Uterus (tissue), 4 donors: ENCODE data around the gene SORL1. TPM values are rescaled to one million over a fixed set of nuclear protein-coding genes. Genes with fewer than 3 reads are reported as not detected.

Experiments
- DNase-seq, 2 donors: peaks; one replicate each; pipeline ENCODE4 v3.0.0-alpha.2; 2019 to 2020
- H3K27ac ChIP-seq, 2 donors: fragments of 200-600 bp; sonication (generic); 1 replicate in 1 of 2; 2 replicates in 1 of 2; pipeline ENCODE4 v1.5.1; 2016 to 2018
- H3K27me3 ChIP-seq, 2 donors: fragments of 200-600 bp; sonication (generic); one replicate each; pipeline ENCODE4 v1.5.1; 2018 to 2019; ENCODE audit warnings: control low read depth in 1 of 2
- H3K36me3 ChIP-seq, 2 donors: fragments of 200-600 bp; sonication (generic); one replicate each; pipeline ENCODE4 v1.5.1; 2019; ENCODE audit warnings: control low read depth in 1 of 2
- H3K4me1 ChIP-seq, 2 donors: fragments of 200-600 bp; sonication (generic); one replicate each; pipeline ENCODE4 v1.5.1; 2018 to 2019; ENCODE audit warnings: control low read depth in 1 of 2
- H3K4me3 ChIP-seq, 2 donors: fragments of 200-600 bp; sonication (generic); 1 replicate in 1 of 2; 2 replicates in 1 of 2; pipeline ENCODE4 v1.5.1; 2018 to 2019; ENCODE audit warnings: mild to moderate bottlenecking in 1 of 2
- H3K9me3 ChIP-seq, 2 donors: fragments of 200-600 bp; sonication (generic); one replicate each; pipeline ENCODE4 v1.5.1; 2019; ENCODE audit warnings: control low read depth in 1 of 2
- POLR2A ChIP-seq, 2 donors: fragments of 450-650 bp; IDR thresholded peaks; one replicate each; pipeline ENCODE4 v1.6.1; 2016; ENCODE audit warnings: antibody characterized with exemption in 2 of 2, mild to moderate bottlenecking in 1 of 2, moderate library complexity in 1 of 2
- intact Hi-C: fragments of 100-400 bp; cut with DNase I; formaldehyde crosslinking; loops from one replicate; pipeline ENCODE4 v1.15.1; 2023; ENCODE audit warnings: low total_unique reads
- total RNA-seq, 4 donors: library from RNA; depleted of rRNA in 3 of 4; stranded (reverse); fragments of >200 nt in 3 of 4; gene quantifications; one replicate each; pipeline versions ENCODE4 v1.1.0 to v1.2.4, GENCODE V29; 2014 to 2023
- TF ChIP-seq, protein P1 (sequence below), 4 experiments: fragments of 200-600 bp in 2 of 4; fragments of 450-650 bp in 2 of 4; sonication (generic) in 2 of 4; IDR thresholded peaks; one replicate each; pipeline ENCODE4 v1.5.1; 2016 to 2019; ENCODE audit warnings: antibody characterized with exemption in 4 of 4, mild to moderate bottlenecking in 2 of 4, moderate library complexity in 1 of 4
- donor health status: DM: yes; HTN: yes; CAD: no.

Gene SORL1
- total RNA-seq, 4 donors from 2014 or later: 7.6 to 42.6 (median 17.2) TPM

- intact Hi-C loops: no loop called here
- DNase-seq: no peak
- Histone ChIP-seq H3K27me3 (no peaks in the 10 kb centered on the region), H3K4me1 (no peaks in the 10 kb centered on the region), H3K27ac (no peak overlapping the region), H3K4me3 (no peak overlapping the region), H3K36me3 (no peaks in the 10 kb centered on the region), H3K9me3 (no peaks in the 10 kb centered on the region)
- TF ChIP-seq POLR2A (IDR thresholded peaks at IDR 0.05): no peak
- TF ChIP-seq, protein P1, sequence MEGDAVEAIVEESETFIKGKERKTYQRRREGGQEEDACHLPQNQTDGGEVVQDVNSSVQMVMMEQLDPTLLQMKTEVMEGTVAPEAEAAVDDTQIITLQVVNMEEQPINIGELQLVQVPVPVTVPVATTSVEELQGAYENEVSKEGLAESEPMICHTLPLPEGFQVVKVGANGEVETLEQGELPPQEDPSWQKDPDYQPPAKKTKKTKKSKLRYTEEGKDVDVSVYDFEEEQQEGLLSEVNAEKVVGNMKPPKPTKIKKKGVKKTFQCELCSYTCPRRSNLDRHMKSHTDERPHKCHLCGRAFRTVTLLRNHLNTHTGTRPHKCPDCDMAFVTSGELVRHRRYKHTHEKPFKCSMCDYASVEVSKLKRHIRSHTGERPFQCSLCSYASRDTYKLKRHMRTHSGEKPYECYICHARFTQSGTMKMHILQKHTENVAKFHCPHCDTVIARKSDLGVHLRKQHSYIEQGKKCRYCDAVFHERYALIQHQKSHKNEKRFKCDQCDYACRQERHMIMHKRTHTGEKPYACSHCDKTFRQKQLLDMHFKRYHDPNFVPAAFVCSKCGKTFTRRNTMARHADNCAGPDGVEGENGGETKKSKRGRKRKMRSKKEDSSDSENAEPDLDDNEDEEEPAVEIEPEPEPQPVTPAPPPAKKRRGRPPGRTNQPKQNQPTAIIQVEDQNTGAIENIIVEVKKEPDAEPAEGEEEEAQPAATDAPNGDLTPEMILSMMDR (IDR thresholded peaks at IDR 0.05): no peak
These were observed 192.9 kb downstream of the SORL1 start for GRCh38 chr11:121645001-121645400.

DNA sequence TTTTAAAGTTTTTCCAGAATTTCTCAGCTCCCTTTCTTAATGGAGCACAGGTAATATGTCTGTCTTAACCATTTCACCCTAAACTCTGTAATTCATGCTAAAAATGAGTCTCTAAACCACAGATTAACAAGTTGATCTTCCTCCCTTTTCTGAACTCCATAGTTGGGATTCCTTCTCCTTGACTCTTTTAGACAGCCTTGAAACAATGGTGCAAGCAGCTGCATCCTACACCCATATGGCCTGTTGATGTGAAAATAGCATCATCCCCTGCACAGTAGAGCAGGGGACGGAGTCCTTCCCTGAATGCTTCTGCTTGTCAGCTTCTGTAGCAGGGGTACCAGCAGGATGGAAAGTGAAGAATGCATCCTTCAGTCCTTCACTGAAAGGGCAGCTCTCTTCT lies 193.5 kb downstream of the SORL1 start:
- TF ChIP-seq POLR2A (IDR thresholded peaks at IDR 0.05): no peak
- TF ChIP-seq, protein P1 (IDR thresholded peaks at IDR 0.05): no peak
- intact Hi-C loops: no loop called here
- no peak for DNase-seq
- H3K4me3 ChIP-seq: no peak overlapping the region
- H3K27me3 ChIP-seq: no peaks in the 10 kb centered on the region
- H3K36me3 ChIP-seq: no peaks in the 10 kb centered on the region
- no peaks in the 10 kb centered on the region for H3K9me3 ChIP-seq
- H3K4me1 ChIP-seq: no peaks in the 10 kb centered on the region
- no peak overlapping the region for H3K27ac ChIP-seq

DNA sequence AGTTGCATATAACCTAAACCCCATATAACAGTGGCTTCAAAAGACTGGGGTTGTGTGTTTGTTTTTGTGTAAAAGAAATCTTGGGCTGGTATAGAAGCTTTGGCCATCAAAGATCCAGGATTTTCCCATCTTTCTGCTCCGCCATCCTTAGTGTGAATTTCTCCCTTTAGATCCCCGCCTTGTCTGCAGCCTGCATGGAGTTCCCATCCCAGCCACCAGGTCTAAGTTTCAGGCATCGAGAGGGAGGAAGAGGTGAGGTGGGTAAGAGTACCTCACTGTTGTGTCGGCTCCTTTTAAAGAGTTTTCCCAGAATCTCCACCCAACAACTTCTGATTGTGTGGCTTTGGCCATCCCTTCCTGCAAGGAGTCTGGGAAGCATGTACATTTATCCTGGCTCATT lies 196.2 kb downstream of the SORL1 start:
- Histone ChIP-seq H3K4me1 (no peaks in the 10 kb centered on the region), H3K27ac (no peak overlapping the region), H3K27me3 (no peaks in the 10 kb centered on the region), H3K9me3 (no peaks in the 10 kb centered on the region), H3K36me3 (no peaks in the 10 kb centered on the region), H3K4me3 (no peak overlapping the region)
- DNase-seq: no peak
- intact Hi-C loops: no loop called here
- TF ChIP-seq, protein P1 (IDR thresholded peaks at IDR 0.05): no peak
- TF ChIP-seq POLR2A (IDR thresholded peaks at IDR 0.05): no peak

DNA sequence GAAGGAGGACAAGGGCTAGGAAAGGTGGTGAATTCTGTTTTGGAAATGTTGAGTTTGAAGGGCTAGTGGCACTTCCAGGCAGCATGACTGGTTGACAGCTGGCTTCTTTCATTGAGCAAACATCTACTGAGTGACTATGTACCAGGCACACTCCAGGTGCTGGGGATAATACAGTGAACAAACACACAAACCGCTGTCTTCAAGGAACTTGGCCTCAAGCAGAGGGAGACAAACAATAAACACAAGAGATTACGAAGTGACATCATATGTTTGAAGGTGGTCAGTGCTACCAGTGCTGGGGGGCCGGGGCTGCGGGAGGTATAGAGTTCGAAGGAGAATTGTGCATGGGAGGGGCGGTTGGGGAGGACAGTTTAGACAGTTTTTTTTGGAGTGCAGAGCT lies 197.7 kb downstream of the SORL1 start:
- TF ChIP-seq POLR2A (IDR thresholded peaks at IDR 0.05): no peak
- TF ChIP-seq, protein P1 (IDR thresholded peaks at IDR 0.05): no peak
- intact Hi-C loops: loop anchor here (10.0 kb wide), 1 partner anchor 555 kb away; no protein-coding TSS in a partner anchor
- H3K4me3 ChIP-seq: no peak overlapping the region

GRCh38 chr11:121650351-121651256 lies 198.5 kb downstream of the SORL1 start:
- Histone ChIP-seq H3K27me3 (no peaks in the 10 kb centered on the region), H3K36me3 (no peaks in the 10 kb centered on the region), H3K4me1 (peaks cover 0 to 4% of the 10 kb centered on the region in 2 donors), H3K27ac (no peak overlapping the region), H3K9me3 (no peaks in the 10 kb centered on the region), H3K4me3 (no peak overlapping the region)
- no peak for DNase-seq
- TF ChIP-seq, protein P1 (IDR thresholded peaks at IDR 0.05): no peak
- no peak for TF ChIP-seq POLR2A (IDR thresholded peaks at IDR 0.05)
- intact Hi-C loops: loop anchor here (10.0 kb wide), 1 partner anchor 554 kb away; no protein-coding TSS in a partner anchor

More for the DNA sequence above, 197.7 kb downstream of the SORL1 start:
- H3K9me3 ChIP-seq: no peaks in the 10 kb centered on the region
- no peaks in the 10 kb centered on the region for H3K36me3 ChIP-seq
- H3K27me3 ChIP-seq: no peaks in the 10 kb centered on the region
- H3K27ac ChIP-seq: no peak overlapping the region
- no peak for DNase-seq
- H3K4me1 ChIP-seq: peaks cover 0 to 4% of the 10 kb centered on the region in 2 donors
